Subcutaneous adipose tissue (tissue), 4 donors: ENCODE data around the gene DZIP1L. TPM values are rescaled to one million over a fixed set of nuclear protein-coding genes. Genes with fewer than 3 reads are reported as not detected.

Experiments
- CTCF ChIP-seq: fragments of 450-650 bp; IDR thresholded peaks from one replicate; pipeline ENCODE4 v1.5.1; 2016; ENCODE audit warnings: low read depth, mild to moderate bottlenecking, control low read depth, antibody characterized with exemption, moderate library complexity
- total RNA-seq, 4 donors: library from RNA; depleted of rRNA; stranded (reverse); fragments of >200 nt; gene quantifications; one replicate each; pipeline ENCODE4 v1.1.0, GENCODE V29; 2016

The DZIP1L gene
- total RNA-seq, 4 donors from 2014 or later: 11.9 to 33.3 (median 19.3) TPM

- no peak for TF ChIP-seq CTCF
Measured at GRCh38 chr3:138125548-138126221, 10.3 kb upstream of the DZIP1L start.

- no peak for TF ChIP-seq CTCF
Measured at GRCh38 chr3:138124706-138125355, 9.4 kb upstream of the DZIP1L start.

- no peak for TF ChIP-seq CTCF
Measured at GRCh38 chr3:138124188-138124587, 8.8 kb upstream of the DZIP1L start.

GRCh38 chr3:138119423-138119766 is 4.0 kb upstream of the DZIP1L start:
- no peak for TF ChIP-seq CTCF

GRCh38 chr3:138118612-138119422 is 3.4 kb upstream of the DZIP1L start:
- TF ChIP-seq CTCF: no peak

GRCh38 chr3:138114431-138114918 is 933 bp downstream of the DZIP1L start:
- no peak for TF ChIP-seq CTCF

- TF ChIP-seq CTCF: no peak
Measured at GRCh38 chr3:138113326-138113725, 2.1 kb downstream of the DZIP1L start.
